ENCODE data around the gene THAP12.
"Not testable (repeated sequence)": the region's sequence is repeated elsewhere in the genome, so short reads cannot be mapped to it uniquely, and the experiment has no call there.

Gene THAP12

DNA sequence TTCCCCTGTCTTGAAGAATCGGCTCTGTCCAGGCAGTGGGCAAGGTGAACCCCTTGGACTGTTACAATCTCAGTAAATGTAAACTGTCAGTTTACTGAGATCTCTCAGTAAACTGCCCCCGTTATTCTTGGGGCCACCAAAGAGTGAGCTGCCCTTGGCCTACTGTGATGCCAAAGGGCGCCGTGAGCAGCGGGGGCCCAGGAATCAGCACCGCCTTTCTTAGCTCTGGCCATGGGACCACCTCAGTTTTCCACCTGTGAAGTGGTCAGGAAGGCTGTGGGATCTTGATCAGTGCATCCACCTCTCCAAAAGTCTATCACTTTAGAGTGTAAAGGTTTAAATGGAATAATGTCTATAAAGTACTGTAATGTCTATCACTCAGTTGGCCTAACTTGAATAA, 57.1 kb downstream of the THAP12 start:
- no peak for DNase-seq (ENCODE audit: low spot score)

DNA sequence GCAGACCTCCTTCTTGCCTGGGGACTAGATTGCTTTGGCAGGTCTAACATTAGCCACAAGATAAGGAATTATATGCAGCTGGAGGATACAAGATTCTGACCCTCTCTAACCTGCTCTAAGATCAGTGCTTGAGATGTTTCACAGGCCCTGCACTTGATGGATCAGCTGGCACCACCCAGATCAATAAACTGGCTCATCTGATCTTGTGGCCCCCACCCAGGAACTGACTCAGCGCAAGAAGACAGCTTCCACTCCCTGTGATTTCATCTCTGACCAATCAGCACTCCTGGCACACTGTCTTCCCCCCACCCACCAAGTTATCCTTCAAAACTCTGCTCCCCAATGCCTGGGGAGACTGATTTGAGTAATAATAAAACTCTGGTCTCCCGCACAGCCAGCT, 57.6 kb downstream of the THAP12 start:
- DNase-seq (ENCODE audit: low spot score), result not testable (repeated sequence)

DNA sequence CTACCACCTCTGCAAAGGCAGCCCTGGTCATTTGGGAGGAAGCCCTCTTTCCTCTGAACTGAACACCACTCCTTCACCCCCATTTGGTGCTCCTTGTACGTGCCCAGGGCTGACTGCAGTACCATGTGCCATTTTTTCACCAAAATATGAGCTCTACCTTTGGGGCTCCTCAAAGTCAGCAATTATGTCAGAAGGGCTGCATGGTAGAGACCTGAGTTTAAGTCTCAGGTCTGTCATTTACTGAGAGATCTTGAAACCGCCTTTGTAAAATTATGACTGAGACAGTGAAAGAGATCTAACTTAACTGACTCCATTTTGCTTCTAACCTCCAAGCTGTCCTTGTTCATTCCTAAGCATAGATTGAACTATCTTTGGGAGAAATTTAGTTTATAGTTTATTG, 58.0 kb downstream of the THAP12 start:
- no peak for DNase-seq (ENCODE audit: low spot score)

DNA sequence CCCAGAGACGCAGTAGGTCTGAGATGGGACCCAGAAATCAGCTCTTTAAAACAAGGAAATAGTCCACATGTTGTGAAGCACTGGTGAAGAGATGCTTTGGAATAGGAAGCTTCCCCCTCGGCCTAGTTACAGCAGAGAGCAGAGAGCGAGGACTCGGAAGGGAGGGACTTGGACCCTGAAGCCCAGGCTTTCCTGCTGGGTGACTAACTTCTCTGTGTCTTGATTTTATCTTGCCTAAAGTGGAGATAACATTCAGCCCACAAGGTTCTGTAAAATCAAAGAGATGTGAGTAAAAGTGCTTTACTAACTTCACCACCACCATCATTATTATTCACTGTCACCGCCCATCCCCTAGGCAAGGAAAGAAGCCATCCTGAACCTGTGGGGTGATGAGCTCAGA, 58.4 kb downstream of the THAP12 start:
- no peak for DNase-seq (ENCODE audit: low spot score)

- no peak for DNase-seq (ENCODE audit: low spot score)
Observed at GRCh38 chr11:76321820-76322524, 59.0 kb downstream of the THAP12 start.

GRCh38 chr11:76321340-76321739, 59.6 kb downstream of the THAP12 start:
- DNase-seq (ENCODE audit: low spot score), result no peak

GRCh38 chr11:76320929-76321328, 60.0 kb downstream of the THAP12 start:
- no peak for DNase-seq (ENCODE audit: low spot score)

DNA sequence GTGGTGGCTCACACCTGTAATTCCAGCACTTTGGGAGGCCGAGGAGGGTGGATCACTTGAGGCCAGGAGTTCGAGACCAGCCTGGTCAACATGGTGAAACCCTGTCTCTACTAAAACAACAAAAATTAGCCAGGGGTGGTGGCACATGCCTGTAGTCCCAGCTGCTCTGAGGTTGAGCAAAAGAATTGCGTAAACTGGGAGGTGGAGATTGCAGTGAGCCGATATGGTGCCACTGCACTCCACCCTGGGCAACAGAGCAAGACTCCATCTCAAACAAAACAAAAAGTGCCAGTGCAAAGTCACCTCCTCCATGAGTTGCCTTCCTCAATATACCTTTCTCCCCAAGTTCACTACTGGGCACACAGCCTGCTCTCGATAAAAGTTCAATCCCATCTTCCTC, 61.1 kb downstream of the THAP12 start:
- DNase-seq (ENCODE audit: low spot score), result not testable (repeated sequence)

DNA sequence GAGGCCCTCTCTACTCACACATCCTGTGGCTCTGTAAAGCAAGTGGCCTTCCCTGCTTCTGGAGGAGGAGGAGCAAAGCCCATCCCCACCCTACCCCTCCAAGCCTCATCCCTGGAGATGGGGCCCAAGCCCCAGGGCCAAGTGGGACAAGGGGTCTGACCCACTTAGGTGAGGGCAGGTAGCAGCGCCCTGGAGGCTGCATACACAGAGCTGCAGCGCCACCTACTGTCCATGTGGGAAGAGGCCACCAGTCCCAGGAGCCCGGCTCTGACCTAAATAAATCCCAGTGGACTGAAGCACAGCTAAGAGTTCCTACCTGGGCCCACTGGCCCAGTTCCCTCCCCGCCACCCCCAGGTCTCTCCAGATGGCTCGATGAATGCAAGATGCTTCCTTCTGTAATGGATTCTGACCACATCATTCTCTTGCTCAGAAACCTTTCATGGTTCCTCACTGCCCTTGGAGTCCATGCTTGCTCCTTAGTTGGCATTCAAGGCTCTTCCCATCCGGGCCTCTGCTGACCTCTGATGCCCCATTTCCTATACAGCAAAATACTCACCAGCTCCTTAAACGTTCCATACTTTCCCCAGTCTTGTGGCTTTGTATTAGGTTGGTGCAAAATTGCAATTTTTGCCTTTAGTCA, 62.1 kb downstream of the THAP12 start:
- DNase-seq (ENCODE audit: low spot score), result peak; percentile 69

DNA sequence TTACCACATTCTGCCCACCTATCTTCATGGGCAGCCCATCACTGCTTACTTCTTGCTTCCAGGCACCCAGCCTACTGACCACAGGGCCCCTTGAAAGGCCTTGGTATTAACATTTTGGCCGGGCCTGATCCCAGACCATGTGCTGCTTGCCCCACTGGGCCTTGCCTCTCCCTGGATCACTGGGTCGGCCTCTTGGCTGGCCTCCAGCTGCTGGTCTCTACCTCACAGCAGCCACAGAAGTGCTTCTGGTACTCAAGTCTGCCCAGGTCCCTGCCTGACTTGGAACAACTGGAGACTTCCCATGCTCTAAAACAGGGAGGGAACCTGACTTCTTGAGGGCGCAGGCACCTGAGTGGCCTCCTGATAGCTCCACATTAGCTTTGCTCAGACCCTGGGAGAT, 63.6 kb downstream of the THAP12 start:
- no peak for DNase-seq (ENCODE audit: low spot score)

DNA sequence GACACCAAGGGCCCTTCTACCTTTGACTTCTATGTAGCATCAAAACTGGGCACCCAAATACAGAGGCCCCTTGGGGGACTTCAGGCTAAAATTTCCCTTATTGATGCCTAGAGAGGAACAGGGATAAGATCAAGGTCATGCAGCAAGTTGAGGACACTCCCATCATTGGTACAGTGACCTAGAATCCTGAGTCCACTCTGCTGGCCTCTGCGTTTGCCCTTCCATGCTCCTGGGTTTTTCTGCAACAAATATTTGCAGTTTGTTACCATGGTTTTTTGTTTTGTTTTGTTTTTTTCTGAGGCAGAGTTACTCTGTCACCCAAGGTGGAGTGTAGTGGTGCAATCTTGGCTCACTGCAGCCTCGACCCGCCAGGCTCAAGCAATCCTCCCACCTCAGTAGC, 64.2 kb downstream of the THAP12 start:
- DNase-seq (ENCODE audit: low spot score), result no peak

DNA sequence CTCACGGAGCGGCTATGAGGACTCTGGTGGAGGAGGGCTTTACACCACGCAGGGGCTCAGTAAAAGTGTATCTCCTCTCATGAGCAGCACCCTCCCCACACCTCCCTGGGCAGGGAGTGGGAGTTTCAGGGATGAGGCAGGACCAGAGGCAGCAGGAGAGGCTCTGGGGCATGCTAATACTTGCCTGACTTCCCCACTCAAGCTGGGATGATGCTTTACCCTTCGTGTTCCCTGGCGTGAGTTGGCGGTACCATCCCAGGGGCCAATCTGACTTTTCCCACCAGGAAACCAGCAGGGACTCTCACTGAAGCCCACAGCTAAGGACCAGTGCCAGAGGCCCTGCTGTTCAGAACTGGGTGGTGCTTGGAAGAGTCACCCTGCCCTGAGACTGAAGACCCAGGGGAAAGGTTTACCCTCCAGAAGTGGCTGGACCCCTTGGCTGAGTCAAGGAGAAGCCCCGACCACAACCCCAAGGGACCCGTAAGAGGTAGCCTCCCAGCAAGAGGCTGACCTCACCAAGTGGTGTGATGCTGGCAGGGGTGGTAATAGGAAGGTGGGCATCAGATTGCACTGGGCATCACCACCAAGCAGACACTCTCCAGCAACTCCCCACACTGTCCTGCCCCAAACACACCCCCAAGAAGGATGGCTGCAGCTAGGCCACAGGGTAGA, 65.6 kb downstream of the THAP12 start:
- no peak for DNase-seq (ENCODE audit: low spot score)

DNA sequence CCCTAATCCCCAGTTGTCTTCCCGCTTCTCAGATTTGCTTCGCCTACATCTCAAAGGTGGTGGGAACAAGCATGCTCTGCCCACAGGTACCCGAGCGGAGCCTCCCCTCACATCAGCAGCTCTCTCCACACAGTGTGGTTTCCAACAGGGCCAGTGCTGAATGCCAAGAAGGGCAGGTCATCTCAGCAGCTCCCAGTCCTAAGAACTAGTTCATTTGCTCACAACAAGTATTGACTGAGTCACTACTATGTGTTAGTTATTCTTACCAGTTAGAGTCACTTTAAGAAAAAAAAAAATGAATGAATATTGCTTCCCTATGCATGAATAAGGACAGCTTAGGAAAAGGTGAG, 66.2 kb downstream of the THAP12 start:
- no peak for DNase-seq (ENCODE audit: low spot score)

DNA sequence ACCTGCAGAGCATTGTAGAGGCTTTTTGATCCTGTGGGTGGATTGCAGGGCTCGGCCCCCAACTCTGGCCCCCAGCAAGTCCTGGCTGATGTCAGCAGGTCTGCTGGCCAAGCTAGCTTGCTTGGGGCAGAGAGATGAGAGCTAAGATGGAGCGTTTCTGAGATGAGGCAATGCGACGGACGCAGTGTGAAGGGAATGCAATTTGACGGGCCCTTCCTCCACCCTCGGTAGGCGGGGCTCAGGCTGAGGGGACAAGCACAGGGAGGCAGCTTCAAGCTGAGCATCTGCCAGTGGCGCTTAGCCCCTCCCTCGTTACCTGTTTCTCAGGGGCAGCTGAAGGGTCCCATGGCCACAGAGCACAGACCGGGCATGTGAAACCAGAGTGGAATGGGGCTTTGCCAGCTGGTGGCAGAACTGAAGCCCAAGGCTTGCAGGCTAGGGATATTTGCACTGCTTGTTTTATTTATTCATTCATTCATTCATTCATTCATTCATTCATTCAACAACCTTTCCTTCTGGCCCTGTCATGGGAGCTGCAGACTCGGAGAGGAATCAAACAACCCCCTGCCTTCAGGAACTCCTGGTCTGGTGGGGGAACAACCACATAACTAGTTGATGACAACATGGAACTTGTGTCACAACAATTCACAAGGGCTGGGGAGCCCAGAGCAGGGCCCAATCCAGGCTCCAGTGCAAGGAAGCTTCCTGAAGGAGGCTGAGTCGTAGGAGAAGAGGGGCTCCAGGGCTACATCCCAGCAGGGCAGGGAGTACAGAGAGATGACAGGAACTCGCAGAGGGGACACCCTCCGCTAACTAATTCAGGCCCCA, 66.8 kb downstream of the THAP12 start:
- no peak for DNase-seq (ENCODE audit: low spot score)

DNA sequence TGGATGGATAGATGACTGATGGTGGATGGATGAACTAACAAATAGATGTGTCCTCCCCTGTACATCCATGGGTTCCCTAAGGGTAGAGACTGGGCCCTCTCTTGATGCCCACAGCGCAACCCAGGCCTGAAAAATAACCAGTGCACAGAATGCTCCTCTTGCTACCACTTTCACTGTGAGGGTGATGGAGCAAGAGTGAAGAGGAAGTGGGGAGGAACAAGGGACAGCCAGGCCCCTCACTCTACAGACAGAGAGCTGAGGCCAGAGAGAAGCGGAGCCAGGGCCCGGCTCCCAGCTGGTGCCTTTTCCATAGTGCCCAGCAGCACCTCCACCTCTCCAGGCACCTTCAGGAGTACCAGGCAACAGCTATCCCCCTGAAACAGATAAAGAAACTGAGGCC, 67.7 kb downstream of the THAP12 start:
- DNase-seq (ENCODE audit: low spot score), result no peak

DNA sequence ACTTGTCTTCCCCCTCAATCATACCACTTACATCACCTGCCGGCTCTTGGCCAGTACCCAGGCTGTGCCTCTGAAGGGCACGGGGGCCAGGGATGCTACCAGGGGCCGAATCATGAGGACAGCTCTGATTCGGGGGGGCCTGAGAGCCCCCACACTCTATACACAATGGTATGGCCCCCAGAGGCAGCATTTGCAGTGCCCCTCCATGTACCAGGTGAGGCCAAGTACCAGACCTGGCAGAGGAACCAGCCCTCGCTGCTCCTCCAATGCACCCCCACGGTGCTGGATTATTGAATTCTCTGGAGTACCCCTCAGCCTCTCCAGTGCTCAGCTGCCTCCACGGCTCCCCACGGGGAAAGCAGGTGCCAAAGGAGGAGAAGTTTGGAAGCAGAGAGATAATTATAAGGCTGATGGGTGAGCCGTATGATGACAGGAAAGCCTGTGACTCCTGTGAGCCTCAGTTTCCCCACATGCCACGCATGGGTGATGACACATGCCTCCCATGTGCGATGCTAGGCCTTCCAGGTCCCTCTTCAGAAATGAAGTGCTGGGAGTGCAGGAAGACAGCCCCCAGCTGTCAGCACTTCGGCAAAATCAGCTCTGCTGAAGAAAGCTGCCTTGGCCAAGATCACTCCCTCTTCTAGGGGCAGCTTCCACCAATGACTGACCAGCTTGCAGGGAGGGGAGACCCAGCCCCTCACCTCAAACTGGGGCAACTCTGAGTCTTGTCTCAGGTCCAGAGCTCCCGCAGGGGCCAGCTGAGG, 69.9 kb downstream of the THAP12 start:
- DNase-seq (ENCODE audit: low spot score), result no peak

GRCh38 chr11:76307978-76308747, 72.8 kb downstream of the THAP12 start:
- no peak for DNase-seq (ENCODE audit: low spot score)

- no peak for DNase-seq (ENCODE audit: low spot score)
Observed at GRCh38 chr11:76307396-76307795, 73.5 kb downstream of the THAP12 start.

DNA sequence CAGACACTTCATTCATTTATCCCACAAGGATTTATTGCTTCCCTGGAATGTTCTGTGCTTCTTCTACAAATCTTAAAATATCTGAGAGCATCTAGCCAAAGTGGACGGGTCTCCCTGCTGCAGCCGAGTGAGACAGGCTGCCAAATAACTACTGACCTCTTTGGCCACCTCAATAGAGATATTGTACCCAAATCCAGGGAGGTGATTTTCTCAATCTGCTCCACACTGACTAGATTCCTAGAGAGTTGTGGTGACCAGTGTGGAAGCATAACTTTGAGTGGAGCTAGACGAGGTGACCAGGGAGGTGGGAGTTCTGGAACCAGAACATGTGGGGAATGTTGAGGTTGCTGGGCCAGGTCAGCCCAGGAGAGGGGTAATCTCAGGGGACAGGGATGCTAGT, 77.5 kb downstream of the THAP12 start:
- DNase-seq (ENCODE audit: low spot score), result no peak

- DNase-seq (ENCODE audit: low spot score), result no peak
Observed at GRCh38 chr11:76302996-76303395, 77.9 kb downstream of the THAP12 start.
